NCI-H2029 (cell line): ENCODE measurements around the gene XAB2.
A peak's percentile ranks its signal among the peaks of the same experiment; 100 is the strongest.

Source experiments
- DNase-seq: peaks from one replicate; lab custom pipeline; 2025; lab: John Stamatoyannopoulos, UW

XAB2 gene

DNA sequence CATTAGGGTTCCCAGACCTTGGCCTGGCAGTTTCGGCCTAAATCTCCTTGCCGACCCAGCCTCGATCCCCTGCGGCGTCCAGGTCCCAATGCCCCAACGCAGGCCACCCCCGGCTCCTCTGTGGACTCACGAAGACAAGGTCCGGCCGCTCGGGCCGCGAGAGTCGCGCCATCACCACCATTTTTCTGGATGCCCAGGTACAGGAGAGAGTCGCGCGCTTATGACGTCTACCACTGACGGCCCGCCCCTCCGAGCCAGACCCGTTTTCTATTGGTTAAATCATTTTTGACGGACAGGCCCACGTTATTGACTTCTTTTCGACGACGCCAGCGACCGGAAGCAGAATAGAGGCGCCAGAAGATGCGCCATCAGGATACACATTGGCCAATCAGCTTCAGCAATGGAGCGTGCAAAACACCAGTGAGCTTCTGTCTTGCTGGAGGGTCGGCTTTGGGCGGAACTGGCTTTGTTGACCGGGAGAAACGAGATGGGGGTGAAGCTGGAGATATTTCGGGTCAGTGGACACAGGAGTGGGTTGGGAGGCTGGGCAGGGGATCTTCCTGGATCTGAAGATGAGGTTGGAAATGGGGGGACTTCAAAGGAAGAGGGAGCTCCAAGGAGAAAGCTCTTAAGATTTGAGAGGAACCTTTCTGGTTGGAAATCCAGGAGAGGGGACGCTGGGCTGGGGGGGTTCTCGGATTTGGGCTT is at the start of gene XAB2, which contains the start of gene PET100:
Gene XAB2, minus strand, starts transcription at position 199 of the 708 bp plus-strand sequence. Its CDS starts 18 bp downstream, at position 181.
Gene PET100, plus strand, starts transcription at position 447 of the 708 bp plus-strand sequence. Its CDS starts 41 bp downstream, at position 488.
- DNase-seq: peak; percentile 97

- no peak for DNase-seq
Observed at GRCh38 chr19:7677669-7678311, 48.4 kb upstream of the XAB2 start.

DNA sequence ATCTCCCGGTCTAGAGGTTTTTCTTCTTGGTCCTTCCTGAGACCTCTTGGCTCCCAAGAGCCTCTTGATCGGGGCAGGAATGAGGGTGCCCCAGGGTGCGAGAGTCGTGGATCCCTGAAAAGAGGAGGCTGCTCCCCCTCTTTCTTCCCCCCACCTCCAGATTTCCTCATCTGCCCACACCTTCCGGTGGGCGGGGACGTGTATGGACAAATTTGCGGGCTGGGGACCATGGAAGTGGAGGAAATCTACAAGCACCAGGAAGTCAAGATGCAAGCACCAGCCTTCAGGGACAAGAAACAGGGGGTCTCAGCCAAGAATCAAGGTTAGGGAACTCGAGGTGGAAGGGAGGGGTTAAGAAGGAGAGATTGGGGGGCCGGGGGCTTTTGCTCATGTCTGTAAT is 47.5 kb upstream of the XAB2 start, which contains the start of gene MCEMP1:
Gene MCEMP1, plus strand, starts transcription at position 237 of the 400 bp plus-strand sequence. Its CDS starts 31 bp downstream, at position 268.
- DNase-seq: no peak

DNA sequence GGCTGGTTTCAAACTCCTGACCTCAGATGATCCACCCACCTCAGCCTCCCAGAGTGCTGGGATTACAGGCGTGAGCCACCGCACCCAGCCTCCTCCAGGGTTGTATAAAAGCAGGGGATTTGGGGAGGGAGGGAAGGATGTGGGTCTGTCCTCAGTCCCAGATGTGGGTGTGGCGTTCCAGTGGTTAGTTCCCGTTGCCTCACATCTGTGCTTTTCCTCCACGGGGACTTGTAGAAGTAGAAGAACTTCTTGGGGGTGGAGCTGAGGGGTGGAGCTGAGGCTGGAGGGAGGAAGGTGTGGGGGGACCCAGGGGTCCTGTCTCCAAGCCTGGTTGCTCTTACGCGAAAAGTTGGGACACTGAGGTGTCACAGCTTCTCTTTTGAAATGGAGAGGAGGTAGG is 47.0 kb upstream of the XAB2 start:
- DNase-seq: no peak

DNA sequence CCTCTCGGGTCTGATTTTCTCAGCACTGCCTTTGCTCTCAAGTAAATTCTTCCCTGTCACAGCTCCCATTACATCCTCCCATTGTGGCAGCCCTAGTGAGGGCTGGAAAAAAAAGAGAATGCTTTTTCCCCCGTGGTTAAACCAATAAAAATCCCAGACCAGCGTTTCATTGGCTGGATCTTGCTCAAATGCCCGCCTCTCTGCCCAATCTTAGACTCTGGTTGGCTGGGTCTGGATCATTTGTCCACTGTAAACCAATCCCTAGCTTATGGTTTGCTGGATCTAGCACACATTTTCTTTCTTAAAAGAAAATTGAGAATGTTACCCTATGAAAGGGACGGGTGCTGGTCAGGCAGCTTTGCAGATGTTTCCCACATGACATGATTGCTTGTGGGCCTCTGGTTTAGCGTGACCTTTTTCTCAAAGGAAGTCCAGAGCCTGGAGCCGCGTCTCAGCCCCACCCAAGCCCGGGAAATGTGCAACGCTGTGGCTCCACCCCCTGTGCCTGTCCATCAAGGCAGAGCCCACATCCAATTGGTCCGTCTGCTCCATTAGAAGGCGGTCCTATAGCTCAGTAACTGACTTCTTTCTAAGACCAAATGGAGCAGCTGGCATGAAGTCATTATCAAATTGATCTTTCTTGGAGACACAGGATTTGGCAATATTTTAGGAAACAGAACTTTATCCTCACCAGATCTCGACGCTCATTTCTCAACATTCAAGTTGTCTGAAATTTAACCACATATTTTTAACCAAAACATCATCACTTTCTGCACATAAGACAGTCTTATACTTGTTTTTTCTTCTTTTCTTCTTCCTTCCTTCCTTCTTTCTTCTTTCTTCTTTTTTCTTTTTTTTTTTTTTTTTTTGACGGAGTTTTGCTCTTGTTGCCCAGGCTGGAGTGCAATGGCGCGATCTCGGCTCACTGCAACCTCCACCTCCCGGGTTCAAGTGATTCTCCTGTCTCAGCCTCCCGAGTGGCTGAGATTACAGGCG is 45.0 kb upstream of the XAB2 start:
- no peak for DNase-seq

- no peak for DNase-seq
Observed at GRCh38 chr19:7672522-7672921, 43.2 kb upstream of the XAB2 start.

DNA sequence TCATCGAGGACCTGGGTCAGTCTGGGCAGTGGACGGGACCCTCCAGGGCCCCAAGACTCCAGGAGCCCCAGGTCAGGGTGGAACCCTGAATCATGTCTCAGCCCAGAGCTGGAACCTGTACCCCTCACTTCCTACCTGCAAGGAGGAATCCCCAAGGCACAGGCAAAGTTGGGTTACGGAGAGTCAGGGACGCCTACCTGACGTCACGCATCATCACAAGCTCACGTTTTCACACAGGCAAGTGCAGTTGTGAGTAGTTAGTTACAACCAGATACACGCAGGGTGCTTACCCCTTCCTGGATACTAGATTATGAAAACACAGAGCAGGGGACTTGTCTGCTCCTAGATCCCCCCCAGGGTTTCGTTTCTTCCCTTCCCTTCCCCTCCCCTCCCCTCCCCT is 41.4 kb upstream of the XAB2 start:
- DNase-seq: no peak

DNA sequence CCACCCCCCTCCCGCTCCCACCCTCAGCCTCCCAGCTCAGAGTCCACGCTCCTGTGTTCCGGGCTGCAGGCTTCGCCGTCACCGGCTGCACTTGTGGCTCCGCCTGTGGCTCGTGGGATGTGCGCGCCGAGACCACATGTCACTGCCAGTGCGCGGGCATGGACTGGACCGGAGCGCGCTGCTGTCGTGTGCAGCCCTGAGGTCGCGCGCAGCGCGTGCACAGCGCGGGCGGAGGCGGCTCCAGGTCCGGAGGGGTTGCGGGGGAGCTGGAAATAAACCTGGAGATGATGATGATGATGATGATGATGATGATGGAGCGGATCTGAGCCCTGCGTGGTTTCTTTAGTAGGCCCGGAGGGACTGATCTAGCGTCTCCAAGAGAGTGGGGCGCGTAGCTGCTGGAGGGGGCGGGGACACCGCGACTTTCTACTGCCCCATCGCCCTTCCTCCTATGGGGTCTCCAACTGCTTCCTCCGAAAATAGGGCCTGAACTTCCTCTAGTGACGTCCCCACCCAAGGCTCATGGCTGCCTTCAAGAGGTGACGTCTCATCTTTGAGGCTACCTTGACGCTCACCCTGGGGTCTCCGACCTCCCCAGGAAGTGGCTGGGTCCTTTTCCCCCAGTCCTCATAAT is 40.9 kb upstream of the XAB2 start:
- no peak for DNase-seq

DNA sequence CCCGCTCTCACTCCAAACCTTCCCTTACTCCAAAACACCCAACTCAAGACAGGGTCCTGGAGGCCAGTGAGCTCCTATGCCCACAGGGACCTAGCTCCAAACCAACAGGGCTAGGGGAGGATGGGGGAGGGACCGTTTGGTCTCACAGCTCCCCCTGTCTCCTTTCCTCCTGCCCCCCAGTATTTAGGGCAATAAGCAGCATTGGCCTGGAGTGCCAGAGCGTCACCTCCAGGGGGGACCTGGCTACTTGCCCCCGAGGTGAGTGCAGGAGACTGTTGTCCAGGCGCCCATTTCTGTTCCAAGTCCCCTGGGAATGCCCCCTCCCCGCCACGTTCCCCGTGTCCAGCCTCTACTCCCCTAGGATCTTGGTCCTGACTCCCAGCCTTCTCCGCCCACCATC is 40.3 kb upstream of the XAB2 start:
- DNase-seq: no peak

- DNase-seq: no peak
Observed at GRCh38 chr19:7668842-7669241, 39.5 kb upstream of the XAB2 start, which contains the start of gene RETN. TSS of gene RETN (plus strand) at chr19:7669049. CDS start at chr19:7669327, 278 bp downstream.

DNA sequence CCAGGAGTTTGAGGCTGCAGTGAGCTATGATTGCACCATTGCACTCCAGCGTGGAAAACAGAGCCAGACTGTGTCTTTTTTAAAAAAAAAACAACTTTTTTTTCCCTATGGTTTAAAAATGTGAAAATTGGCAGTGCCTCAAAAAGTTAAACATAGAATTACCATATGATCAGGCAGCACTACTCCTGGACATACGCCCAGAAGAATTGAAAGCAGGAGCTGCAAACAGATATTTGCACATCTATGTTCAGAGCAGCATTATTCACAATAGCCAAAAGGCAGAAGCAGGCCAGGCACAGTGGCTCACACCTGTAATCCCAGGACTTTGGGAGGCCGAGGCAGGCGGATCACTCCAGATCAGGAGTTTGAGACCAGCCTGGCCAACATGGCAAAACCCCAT is 35.7 kb upstream of the XAB2 start:
- DNase-seq: no peak

- no peak for DNase-seq
Observed at GRCh38 chr19:7663706-7664105, 34.4 kb upstream of the XAB2 start.

GRCh38 chr19:7662657-7663056 is 33.3 kb upstream of the XAB2 start:
- DNase-seq: no peak

DNA sequence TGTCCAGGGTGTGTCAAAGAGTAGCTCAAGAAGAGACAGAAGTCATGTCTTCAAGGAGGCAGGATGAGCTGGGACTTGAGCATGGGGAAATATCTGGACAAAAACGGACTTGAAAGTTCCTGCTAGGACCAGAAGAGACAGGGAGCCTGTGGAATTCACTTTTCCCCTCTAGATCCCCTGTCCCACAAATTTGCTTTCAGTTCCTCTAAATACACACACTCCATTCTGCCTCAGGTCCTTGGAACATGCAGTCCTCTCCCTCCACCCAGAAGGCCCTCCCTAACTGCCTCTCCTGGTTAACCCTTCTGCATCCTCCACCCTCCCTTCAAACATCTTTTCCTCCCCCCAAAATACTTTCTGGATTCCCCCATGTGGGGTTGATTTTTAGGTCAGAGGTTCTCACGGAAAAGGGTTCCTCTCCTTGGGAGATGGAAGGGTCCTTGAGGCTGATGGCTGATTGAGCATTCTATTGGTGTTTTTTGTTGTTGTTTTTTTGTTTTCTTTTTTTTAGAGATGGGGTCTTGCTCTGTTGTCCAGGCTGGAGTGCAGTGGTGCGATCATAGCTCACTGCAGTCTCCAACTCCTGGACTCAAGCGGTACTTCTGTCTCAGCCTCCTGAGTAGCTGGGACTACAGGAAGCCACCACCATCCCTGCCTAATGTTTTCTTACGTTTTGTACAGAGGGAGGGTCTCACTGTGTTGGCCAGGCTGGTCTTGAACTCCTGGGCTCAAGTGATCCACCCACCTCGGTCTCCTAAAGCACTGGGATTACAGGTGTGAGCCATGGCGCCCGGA is 32.6 kb upstream of the XAB2 start:
- no peak for DNase-seq

- no peak for DNase-seq
Observed at GRCh38 chr19:7658219-7658686, 28.9 kb upstream of the XAB2 start.

- DNase-seq: no peak
Observed at GRCh38 chr19:7657131-7657751, 27.9 kb upstream of the XAB2 start.

DNA sequence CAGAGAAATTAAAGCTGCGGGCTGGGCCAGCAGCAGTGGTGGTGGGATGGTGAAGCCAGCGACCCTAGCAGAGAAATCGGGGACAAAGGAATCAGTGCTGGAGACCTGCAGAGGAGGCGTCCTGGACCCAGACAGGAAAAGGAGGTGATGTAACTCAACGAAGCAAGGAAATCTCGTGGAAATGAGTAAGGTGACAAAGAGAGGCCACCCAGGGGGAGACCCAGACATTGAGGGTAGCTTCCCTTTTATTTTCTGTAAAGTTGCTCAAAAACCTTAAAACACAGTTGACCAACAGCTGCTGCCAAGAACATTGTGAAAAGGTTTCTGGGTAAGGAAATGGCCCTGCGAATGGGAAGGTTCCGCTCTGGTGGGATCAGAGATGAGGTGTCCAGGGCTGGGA is 26.2 kb upstream of the XAB2 start:
- no peak for DNase-seq

DNA sequence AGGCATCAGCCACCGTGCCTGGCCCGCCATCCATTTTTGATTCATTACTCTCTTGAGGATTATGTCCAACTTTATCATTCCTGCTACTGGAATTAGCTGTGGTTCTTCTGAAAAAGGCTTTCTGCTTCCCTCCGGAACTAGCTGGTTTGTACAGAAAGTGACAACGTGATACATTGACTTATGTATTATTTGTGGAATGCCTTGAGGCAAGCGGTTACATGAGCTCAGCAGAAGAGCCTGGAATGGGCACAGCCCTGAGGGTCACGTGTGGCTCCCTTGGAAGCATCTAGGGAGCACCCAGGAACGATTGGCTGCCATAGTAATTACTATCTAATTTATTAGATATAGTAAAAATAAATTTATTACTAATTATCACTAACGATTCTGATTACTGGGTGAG is 25.1 kb upstream of the XAB2 start:
- DNase-seq: no peak

GRCh38 chr19:7652061-7652641 is 22.8 kb upstream of the XAB2 start:
- DNase-seq: peak; percentile 92

GRCh38 chr19:7650148-7650547 is 20.8 kb upstream of the XAB2 start:
- no peak for DNase-seq
